Mammary epithelial cell (primary cell): ENCODE data around the gene NKPD1.

Experiments used
- CTCF ChIP-seq, 2 donors: IDR thresholded peaks in 1 of 2; conservative IDR thresholded peaks in 1 of 2; 2 replicates each; pipeline ENCODE4 v1.5.1; 2011 to 2012; ENCODE audit warnings: inconsistent platforms in 2 of 2, low read length in 2 of 2, mild to moderate bottlenecking in 2 of 2, control low read depth in 1 of 2, low read depth in 1 of 2; ENCODE audit not compliant: insufficient read depth in 1 of 2; ENCODE audit errors: extremely low read depth in 1 of 2
- EZH2 ChIP-seq: IDR thresholded peaks from 2 replicates; pipeline ENCODE4 v1.6.1; 2012; ENCODE audit warnings: low read length, inconsistent platforms, borderline replicate concordance

- TF ChIP-seq CTCF (conservative IDR thresholded peaks at IDR 0.05 in 1 of 2, IDR thresholded peaks at IDR 0.05 in 1 of 2; ENCODE audit: extremely low read depth in 1 of 2, insufficient read depth in 1 of 2, low read depth in 1 of 2, low read length in 2 of 2) = no peak
- TF ChIP-seq EZH2 = no peak
Observed at GRCh38 chr19:45117671-45118070, 43.1 kb downstream of the NKPD1 start.
